Natural killer cell (primary cell): Measurements from ENCODE around the gene GATB. TPM values are rescaled to one million over a fixed set of nuclear protein-coding genes. Genes with fewer than 3 reads are reported as not detected.

Experiments used
- ATAC-seq, 3 donors: fragments of 150-1000 bp in 2 of 3; fragments of 200-7000 bp in 1 of 3; cut with Tn5 transposase; 1 replicate in 1 of 3; 2 replicates in 2 of 3; pipeline ENCODE4 v1.10.0; 2021; ENCODE audit warnings: mild to moderate bottlenecking in 2 of 3, moderate library complexity in 2 of 3
- DNase-seq, 2 donors: peaks; one replicate each; pipeline versions ENCODE4 v3.0.0 to v3.0.0-alpha.2; 2013 to 2021; ENCODE audit warnings: mixed read lengths in 1 of 2
- H3K27ac ChIP-seq: one replicate; pipeline ENCODE4 v1.5.1; 2013; ENCODE audit warnings: mild to moderate bottlenecking, low read length
- H3K27me3 ChIP-seq: one replicate; pipeline ENCODE4 v1.6.1; 2013; ENCODE audit warnings: low read length; ENCODE audit not compliant: control insufficient read depth, insufficient read depth
- H3K36me3 ChIP-seq: one replicate; pipeline ENCODE4 v1.6.1; 2013; ENCODE audit warnings: low read length; ENCODE audit not compliant: control insufficient read depth, insufficient read depth
- H3K4me1 ChIP-seq: one replicate; pipeline ENCODE4 v1.6.1; 2013; ENCODE audit warnings: low read length; ENCODE audit not compliant: control insufficient read depth, insufficient read depth
- H3K4me3 ChIP-seq: one replicate; pipeline ENCODE4 v1.5.1; 2013; ENCODE audit warnings: low read length
- H3K9me3 ChIP-seq: one replicate; pipeline ENCODE4 v1.6.1; 2013; ENCODE audit warnings: low read length; ENCODE audit not compliant: control insufficient read depth, insufficient read depth
- H3K27ac Mint-ChIP-seq, 2 donors: one replicate each; pipeline ENCODE4 v1.8.0; 2022; ENCODE audit warnings: mild to moderate bottlenecking in 2 of 2, mixed read lengths in 2 of 2, moderate library complexity in 1 of 2
- H3K27me3 Mint-ChIP-seq, 2 donors: one replicate each; pipeline ENCODE4 v1.8.0; 2022; ENCODE audit warnings: low read depth in 2 of 2, mixed read lengths in 2 of 2
- H3K36me3 Mint-ChIP-seq: one replicate; pipeline ENCODE4 v1.8.0; 2022; ENCODE audit warnings: mixed read lengths
- H3K4me1 Mint-ChIP-seq, 2 donors: one replicate each; pipeline ENCODE4 v1.8.0; 2022; ENCODE audit warnings: mixed read lengths in 2 of 2
- H3K4me3 Mint-ChIP-seq: one replicate; pipeline ENCODE4 v1.8.0; 2022; ENCODE audit warnings: mild to moderate bottlenecking, moderate library complexity, mixed read lengths
- H3K9me3 Mint-ChIP-seq, 2 donors: one replicate each; pipeline ENCODE4 v1.8.0; 2022; ENCODE audit warnings: mixed read lengths in 2 of 2
- CTCF ChIP-seq: fragments of 200-600 bp; IDR thresholded peaks from one replicate; pipeline ENCODE4 v1.8.0; 2022; ENCODE audit warnings: antibody characterized with exemption
- WGBS: methylation state at CpG from one replicate; pipeline ENCODE4 v1.1.7; 2013; ENCODE audit warnings: missing lambda C conversion rate; ENCODE audit not compliant: insufficient coverage; 5-methylcytosine and 5-hydroxymethylcytosine counted together
- intact Hi-C: fragments of 100-400 bp; cut with micrococcal nuclease; formaldehyde crosslinking; loops from one replicate; pipeline ENCODE4 v1.14.2; 2022
- total RNA-seq, 4 donors: library from RNA; stranded (reverse); fragments of 120-200 nt in 1 of 4; gene quantifications; one replicate each; pipeline versions ENCODE4 v1.2.3 to v1.2.4, GENCODE V29; 2013 to 2022

The GATB gene
- total RNA-seq, 3 donors from 2014 or later (not counting 1 experiment from before 2014, with no cell fraction given) = 5.6 to 7.2 (median 6.3) TPM

- peaks cover 6 to 11% of the 10 kb centered on the region in 2 donors for H3K27me3 Mint-ChIP-seq
- no peaks in the 10 kb centered on the region for H3K9me3 Mint-ChIP-seq
- Histone ChIP-seq H3K9me3 (no peaks in the 10 kb centered on the region), H3K4me1 (no peaks in the 10 kb centered on the region), H3K27ac (no peak overlapping the region), H3K4me3 (no peak overlapping the region), H3K27me3 (no peaks in the 10 kb centered on the region), H3K36me3 (no peaks in the 10 kb centered on the region)
- TF ChIP-seq CTCF = no peak
- no peak overlapping the region for H3K27ac Mint-ChIP-seq
- intact Hi-C loops = no loop called here
- no peaks in the 10 kb centered on the region for H3K4me1 Mint-ChIP-seq
- no peaks in the 10 kb centered on the region for H3K36me3 Mint-ChIP-seq
- 98% methylated on average over 4 of the region's 4 CpGs for WGBS
- ATAC-seq = no peak
- DNase-seq = no peak
- no peak overlapping the region for H3K4me3 Mint-ChIP-seq
Observed at GRCh38 chr4:151808542-151808941, 47.7 kb upstream of the GATB start.

GRCh38 chr4:151808120-151808529, 47.3 kb upstream of the GATB start:
- 87% methylated on average over 9 of the region's 9 CpGs for WGBS
- Histone ChIP-seq H3K27ac (no peak overlapping the region), H3K36me3 (no peaks in the 10 kb centered on the region), H3K4me1 (no peaks in the 10 kb centered on the region), H3K4me3 (no peak overlapping the region), H3K9me3 (no peaks in the 10 kb centered on the region), H3K27me3 (no peaks in the 10 kb centered on the region)
- no peak overlapping the region for H3K27ac Mint-ChIP-seq
- no peaks in the 10 kb centered on the region for H3K36me3 Mint-ChIP-seq
- peaks cover 6 to 11% of the 10 kb centered on the region in 2 donors for H3K27me3 Mint-ChIP-seq
- no peaks in the 10 kb centered on the region for H3K9me3 Mint-ChIP-seq
- no peak for TF ChIP-seq CTCF
- no peak overlapping the region for H3K4me3 Mint-ChIP-seq
- H3K4me1 Mint-ChIP-seq = no peaks in the 10 kb centered on the region
- no peak for DNase-seq
- ATAC-seq = no peak
- intact Hi-C loops = no loop called here

GRCh38 chr4:151807220-151807619, 46.4 kb upstream of the GATB start:
- Mint-ChIP-seq H3K27ac (no peak overlapping the region), H3K36me3 (no peaks in the 10 kb centered on the region), H3K4me3 (no peak overlapping the region), H3K27me3 (peaks cover 6 to 11% of the 10 kb centered on the region in 2 donors), H3K4me1 (no peaks in the 10 kb centered on the region), H3K9me3 (no peaks in the 10 kb centered on the region)
- no peaks in the 10 kb centered on the region for H3K9me3 ChIP-seq
- no peak for TF ChIP-seq CTCF
- ATAC-seq (no peak), DNase-seq (no peak)
- H3K4me3 ChIP-seq = no peak overlapping the region
- H3K36me3 ChIP-seq = no peaks in the 10 kb centered on the region
- H3K27ac ChIP-seq = no peak overlapping the region
- intact Hi-C loops = no loop called here
- H3K4me1 ChIP-seq = no peaks in the 10 kb centered on the region
- 82% methylated on average over 7 of the region's 7 CpGs for WGBS
- no peaks in the 10 kb centered on the region for H3K27me3 ChIP-seq

GRCh38 chr4:151806511-151806927, 45.7 kb upstream of the GATB start:
- no peaks in the 10 kb centered on the region for H3K9me3 Mint-ChIP-seq
- WGBS = 83% methylated on average over 6 of the region's 6 CpGs
- no peaks in the 10 kb centered on the region for H3K27me3 ChIP-seq
- no peak for TF ChIP-seq CTCF
- H3K27me3 Mint-ChIP-seq = peaks cover 6 to 11% of the 10 kb centered on the region in 2 donors
- no peak overlapping the region for H3K4me3 ChIP-seq
- H3K36me3 ChIP-seq = no peaks in the 10 kb centered on the region
- H3K9me3 ChIP-seq = no peaks in the 10 kb centered on the region
- ATAC-seq (no peak), DNase-seq (no peak)
- H3K27ac Mint-ChIP-seq = no peak overlapping the region
- no peak overlapping the region for H3K27ac ChIP-seq
- no peaks in the 10 kb centered on the region for H3K4me1 Mint-ChIP-seq
- H3K4me1 ChIP-seq = no peaks in the 10 kb centered on the region
- H3K36me3 Mint-ChIP-seq = no peaks in the 10 kb centered on the region
- intact Hi-C loops = no loop called here
- no peak overlapping the region for H3K4me3 Mint-ChIP-seq
